Progenitor cell of endocrine pancreas (in vitro differentiated cells): ENCODE measurements around the gene SLC25A18. TPM values are rescaled to one million over a fixed set of nuclear protein-coding genes. Genes with fewer than 3 reads are reported as not detected.
"Not testable (repeated sequence)": the region's sequence is repeated elsewhere in the genome, so short reads cannot be mapped to it uniquely, and the experiment has no call there.

Experiments
- DNase-seq: peaks from one replicate; pipeline ENCODE4 v3.0.0; 2021; ENCODE audit warnings: low spot score; ENCODE audit not compliant: unreplicated experiment
- H3K27ac Mint-ChIP-seq: 2 replicates; pipeline ENCODE4 v1.8.0; 2021; ENCODE audit warnings: mild to moderate bottlenecking, moderate library complexity, mixed read lengths
- H3K27me3 Mint-ChIP-seq: 2 replicates; pipeline ENCODE4 v1.8.0; 2021; ENCODE audit warnings: mixed read lengths
- H3K36me3 Mint-ChIP-seq: 2 replicates; pipeline ENCODE4 v1.8.0; 2022; ENCODE audit warnings: mixed read lengths; ENCODE audit not compliant: insufficient read depth
- H3K4me1 Mint-ChIP-seq: 2 replicates; pipeline ENCODE4 v1.8.0; 2021; ENCODE audit warnings: low read depth, mixed read lengths
- H3K4me3 Mint-ChIP-seq: 2 replicates; pipeline ENCODE4 v1.8.0; 2021; ENCODE audit warnings: low read depth, mild to moderate bottlenecking, moderate library complexity, mixed read lengths
- H3K9me3 Mint-ChIP-seq: 2 replicates; pipeline ENCODE4 v1.8.0; 2021; ENCODE audit warnings: low read depth, mixed read lengths
- CTCF ChIP-seq: fragments of 200-600 bp; sonication (generic); IDR thresholded peaks from one replicate; pipeline ENCODE4 v1.5.0; 2021; ENCODE audit warnings: antibody characterized with exemption, mild to moderate bottlenecking; ENCODE audit not compliant: unreplicated experiment
- total RNA-seq: library from RNA; stranded (reverse); gene quantifications from 2 replicates; pipeline ENCODE4 v1.2.1, GENCODE V29; 2021

The SLC25A18 gene
- total RNA-seq, 1 donor from 2014 or later, result 2.3 TPM

GRCh38 chr22:17554814-17555213, 8.5 kb upstream of the SLC25A18 start:
- no peak for TF ChIP-seq CTCF
- peaks cover 26% of the 10 kb centered on the region for H3K36me3 Mint-ChIP-seq

DNA sequence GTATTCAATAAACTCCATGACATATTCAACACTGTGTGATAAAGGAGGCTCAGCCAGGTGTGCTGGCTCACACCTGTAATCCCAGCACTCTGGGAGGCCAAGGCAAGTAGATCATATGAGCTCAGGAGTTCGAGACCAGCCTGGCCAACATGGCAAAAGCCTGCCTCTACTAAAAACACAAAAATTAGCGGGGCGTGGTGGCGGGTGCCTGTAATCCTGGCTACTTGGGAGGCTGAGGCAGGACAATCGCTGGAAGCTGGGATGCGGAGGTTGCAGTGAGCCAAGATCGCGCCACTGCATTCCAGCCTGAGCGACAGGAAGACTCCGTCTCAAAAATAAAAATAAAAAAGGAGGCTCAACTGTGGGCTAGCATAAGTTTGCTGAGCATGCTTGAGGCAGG, 4.1 kb upstream of the SLC25A18 start:
- Mint-ChIP-seq H3K27ac (no peak overlapping the region), H3K4me3 (no peak overlapping the region), H3K9me3 (no peaks in the 10 kb centered on the region), H3K27me3 (no peaks in the 10 kb centered on the region), H3K4me1 (peaks cover 5% of the 10 kb centered on the region), H3K36me3 (peaks cover 21% of the 10 kb centered on the region)
- TF ChIP-seq CTCF, result no peak
- no peak for DNase-seq

More at GRCh38 chr22:17554814-17555213, 8.5 kb upstream of the SLC25A18 start:
- H3K27me3 Mint-ChIP-seq, result no peaks in the 10 kb centered on the region
- H3K4me1 Mint-ChIP-seq, result no peaks in the 10 kb centered on the region
- H3K4me3 Mint-ChIP-seq, result no peak overlapping the region
- no peaks in the 10 kb centered on the region for H3K9me3 Mint-ChIP-seq
- H3K27ac Mint-ChIP-seq, result no peak overlapping the region
- DNase-seq, result no peak

DNA sequence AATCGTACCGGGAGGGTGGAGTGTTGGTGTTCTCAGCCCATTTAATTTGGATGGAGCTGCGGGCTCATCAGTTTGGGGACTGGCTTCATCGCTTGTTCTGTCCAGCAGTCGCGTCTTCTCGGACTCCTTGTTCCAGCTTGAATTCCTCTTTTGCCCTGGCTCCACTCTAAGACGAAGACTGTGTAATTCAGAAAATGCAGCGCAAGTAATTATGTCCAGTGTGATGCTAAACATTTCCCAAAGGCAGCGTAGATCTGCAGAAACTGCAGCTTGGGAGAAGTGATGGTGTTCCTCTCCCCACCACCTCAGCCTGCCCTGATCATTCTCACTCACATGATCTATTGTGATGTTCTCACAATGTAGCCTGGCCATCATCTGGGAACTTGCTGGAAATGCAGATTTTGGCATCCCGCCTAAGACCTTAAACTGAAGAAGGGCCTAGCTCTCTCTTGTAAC, 666 bp downstream of the SLC25A18 start:
- H3K27ac Mint-ChIP-seq, result no peak overlapping the region
- no peaks in the 10 kb centered on the region for H3K27me3 Mint-ChIP-seq
- peaks cover 6% of the 10 kb centered on the region for H3K4me1 Mint-ChIP-seq
- DNase-seq, result no peak
- peaks cover 13% of the 10 kb centered on the region for H3K36me3 Mint-ChIP-seq
- no peaks in the 10 kb centered on the region for H3K9me3 Mint-ChIP-seq
- H3K4me3 Mint-ChIP-seq, result no peak overlapping the region
- no peak for TF ChIP-seq CTCF

GRCh38 chr22:17566016-17566687, 2.9 kb downstream of the SLC25A18 start:
- not testable (repeated sequence) for DNase-seq, H3K36me3 Mint-ChIP-seq, H3K4me3 Mint-ChIP-seq, H3K9me3 Mint-ChIP-seq, H3K27me3 Mint-ChIP-seq
- peaks cover 25% of the 10 kb centered on the region for H3K4me1 Mint-ChIP-seq
- H3K27ac Mint-ChIP-seq, result peak overlapping the region; percentile 60

DNA sequence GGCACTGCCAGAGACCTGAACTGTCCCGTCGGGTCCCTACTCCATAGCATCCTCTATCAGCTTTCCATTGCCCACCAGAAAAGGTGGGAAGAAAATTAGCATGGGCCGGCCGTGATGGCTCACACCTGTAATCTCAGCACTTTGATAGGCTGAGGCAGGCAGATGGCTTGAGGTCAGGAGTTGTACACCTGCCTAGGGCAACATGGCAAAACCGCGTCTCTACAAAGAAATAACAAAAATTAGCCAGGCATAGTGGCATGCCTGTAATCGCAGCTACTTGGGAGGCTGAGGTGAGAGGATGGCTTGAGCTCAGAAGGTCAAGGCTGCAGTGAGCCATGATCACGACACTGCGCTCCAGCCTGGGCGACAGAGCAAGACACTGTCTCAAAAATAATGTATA, 3.5 kb downstream of the SLC25A18 start:
- H3K27ac Mint-ChIP-seq, result no peak overlapping the region

More for the DNA sequence above, 3.5 kb downstream of the SLC25A18 start:
- no peak for TF ChIP-seq CTCF
- no peaks in the 10 kb centered on the region for H3K9me3 Mint-ChIP-seq
- H3K4me3 Mint-ChIP-seq, result no peak overlapping the region
- H3K36me3 Mint-ChIP-seq, result no peaks in the 10 kb centered on the region
- DNase-seq, result no peak
- peaks cover 25% of the 10 kb centered on the region for H3K4me1 Mint-ChIP-seq
- no peaks in the 10 kb centered on the region for H3K27me3 Mint-ChIP-seq
